Measurements from ENCODE around the gene MPPED1.

Gene MPPED1

DNA sequence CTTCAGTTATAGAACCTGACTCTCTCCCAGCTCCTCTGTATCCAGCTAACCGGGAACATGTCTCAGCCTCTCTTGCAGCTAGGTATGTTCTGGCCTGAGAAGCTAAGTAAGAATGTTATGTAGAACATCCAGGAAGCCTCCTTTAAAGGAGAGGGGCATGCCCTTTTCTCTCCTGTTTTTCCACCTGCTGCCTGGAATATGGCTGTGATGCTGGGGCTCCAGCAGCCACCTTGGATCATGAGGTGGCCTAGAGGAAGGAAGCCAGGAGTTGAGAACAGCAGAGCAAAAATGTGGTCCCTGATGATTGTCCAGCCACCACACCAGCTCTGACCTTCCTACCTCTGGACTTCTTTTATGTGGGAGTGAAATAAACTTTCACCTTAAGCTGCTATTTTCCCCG lies 117.6 kb downstream of the MPPED1 start:
- H3K4me3 ChIP-seq (ENCODE audit: control insufficient read depth, low read depth, low read length): no peak overlapping the region
- TF ChIP-seq, protein P1, sequence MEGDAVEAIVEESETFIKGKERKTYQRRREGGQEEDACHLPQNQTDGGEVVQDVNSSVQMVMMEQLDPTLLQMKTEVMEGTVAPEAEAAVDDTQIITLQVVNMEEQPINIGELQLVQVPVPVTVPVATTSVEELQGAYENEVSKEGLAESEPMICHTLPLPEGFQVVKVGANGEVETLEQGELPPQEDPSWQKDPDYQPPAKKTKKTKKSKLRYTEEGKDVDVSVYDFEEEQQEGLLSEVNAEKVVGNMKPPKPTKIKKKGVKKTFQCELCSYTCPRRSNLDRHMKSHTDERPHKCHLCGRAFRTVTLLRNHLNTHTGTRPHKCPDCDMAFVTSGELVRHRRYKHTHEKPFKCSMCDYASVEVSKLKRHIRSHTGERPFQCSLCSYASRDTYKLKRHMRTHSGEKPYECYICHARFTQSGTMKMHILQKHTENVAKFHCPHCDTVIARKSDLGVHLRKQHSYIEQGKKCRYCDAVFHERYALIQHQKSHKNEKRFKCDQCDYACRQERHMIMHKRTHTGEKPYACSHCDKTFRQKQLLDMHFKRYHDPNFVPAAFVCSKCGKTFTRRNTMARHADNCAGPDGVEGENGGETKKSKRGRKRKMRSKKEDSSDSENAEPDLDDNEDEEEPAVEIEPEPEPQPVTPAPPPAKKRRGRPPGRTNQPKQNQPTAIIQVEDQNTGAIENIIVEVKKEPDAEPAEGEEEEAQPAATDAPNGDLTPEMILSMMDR (conservative IDR thresholded peaks at IDR 0.05; ENCODE audit: control insufficient read depth, insufficient read depth, low read depth, low read length): no peak
- no peak for DNase-seq (ENCODE audit: low read depth)

DNA sequence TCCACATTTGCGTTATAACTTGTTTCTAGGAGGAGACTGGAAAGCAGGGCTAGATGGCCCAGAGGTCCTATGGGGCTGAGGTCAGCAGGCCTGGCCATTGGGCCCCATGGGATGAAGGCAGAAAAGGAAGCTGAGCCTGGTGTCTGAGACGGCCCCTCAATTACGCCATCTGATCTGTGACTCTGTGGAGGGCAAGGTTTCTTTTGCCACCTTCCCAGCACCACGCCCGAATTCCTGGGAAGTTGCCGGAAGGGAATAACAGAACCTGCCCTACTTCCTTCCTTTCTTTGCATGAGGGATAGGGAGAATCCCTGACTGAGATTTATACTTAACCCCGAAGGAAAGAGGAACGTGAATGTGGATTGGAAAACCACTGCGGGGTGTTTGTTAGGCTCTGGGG lies 118.1 kb downstream of the MPPED1 start:
- no peak overlapping the region for H3K4me3 ChIP-seq (ENCODE audit: control insufficient read depth, low read depth, low read length)
- TF ChIP-seq, protein P1 (conservative IDR thresholded peaks at IDR 0.05; ENCODE audit: control insufficient read depth, insufficient read depth, low read depth, low read length): no peak
- DNase-seq (ENCODE audit: low read depth): no peak

DNA sequence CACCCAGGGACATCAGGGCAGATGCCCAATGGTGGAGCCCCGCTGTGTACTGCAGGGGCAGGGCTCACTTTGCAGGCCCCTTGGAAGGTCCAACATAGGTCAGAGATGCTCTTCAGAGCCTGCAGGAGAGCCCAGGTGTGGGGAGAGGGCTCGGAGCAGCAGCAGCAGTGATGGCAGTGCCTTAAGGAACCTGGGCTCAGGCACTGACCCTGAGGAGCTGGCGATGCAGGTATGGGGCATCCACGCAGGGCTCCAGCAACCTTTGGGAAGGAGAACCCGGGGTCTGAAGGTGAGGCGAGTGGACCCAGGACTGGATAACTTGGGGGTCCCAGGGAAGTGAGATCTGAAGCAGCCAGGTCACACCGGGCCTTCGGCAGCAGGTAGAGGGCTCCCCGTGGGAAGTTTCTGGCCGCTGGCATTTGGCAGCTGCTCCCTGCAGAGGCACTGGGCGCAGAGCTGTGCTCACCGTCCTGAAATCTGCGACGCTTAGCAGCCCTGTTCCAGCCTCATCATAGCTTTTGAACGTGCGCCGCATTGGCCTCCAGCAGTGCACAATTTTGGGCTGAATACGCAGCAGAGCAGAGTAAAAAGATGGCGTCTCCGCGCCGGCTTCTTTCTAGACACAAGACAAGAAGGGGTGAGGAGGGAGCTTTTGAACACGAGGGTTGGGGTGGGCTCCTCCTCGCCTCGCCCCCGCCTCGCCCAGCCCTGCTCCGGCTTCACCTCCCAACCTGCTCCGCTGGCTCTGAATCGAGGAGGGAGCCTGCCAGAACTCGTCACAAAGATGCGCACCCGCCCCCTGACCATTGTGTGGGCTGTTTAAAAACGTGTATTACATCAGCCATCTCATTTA lies 118.8 kb downstream of the MPPED1 start:
- no peak for DNase-seq (ENCODE audit: low read depth)
- no peak overlapping the region for H3K4me3 ChIP-seq (ENCODE audit: control insufficient read depth, low read depth, low read length)
- TF ChIP-seq, protein P1 (conservative IDR thresholded peaks at IDR 0.05; ENCODE audit: control insufficient read depth, insufficient read depth, low read depth, low read length): no peak

DNA sequence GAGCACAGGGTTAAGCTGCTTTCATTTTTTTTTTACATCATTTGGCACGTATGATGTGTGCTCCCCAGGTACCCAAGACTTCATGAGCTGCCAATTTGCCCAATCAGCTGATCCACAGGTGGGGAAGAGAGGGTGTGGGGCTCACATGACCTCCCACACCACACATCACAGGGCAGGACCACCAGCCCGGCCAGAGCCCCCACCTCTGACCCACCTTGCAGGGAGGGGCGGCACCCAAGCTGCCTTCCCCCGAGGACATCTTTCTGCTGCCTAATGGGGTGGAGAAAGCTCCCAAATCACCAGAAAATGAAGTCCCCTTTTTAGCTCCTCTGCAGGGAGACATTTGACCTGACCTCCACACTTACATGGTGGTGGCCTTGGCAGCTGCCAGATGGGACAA lies 119.8 kb downstream of the MPPED1 start:
- no peak overlapping the region for H3K4me3 ChIP-seq (ENCODE audit: control insufficient read depth, low read depth, low read length)
- no peak for DNase-seq (ENCODE audit: low read depth)
- TF ChIP-seq, protein P1 (conservative IDR thresholded peaks at IDR 0.05; ENCODE audit: control insufficient read depth, insufficient read depth, low read depth, low read length): no peak

DNA sequence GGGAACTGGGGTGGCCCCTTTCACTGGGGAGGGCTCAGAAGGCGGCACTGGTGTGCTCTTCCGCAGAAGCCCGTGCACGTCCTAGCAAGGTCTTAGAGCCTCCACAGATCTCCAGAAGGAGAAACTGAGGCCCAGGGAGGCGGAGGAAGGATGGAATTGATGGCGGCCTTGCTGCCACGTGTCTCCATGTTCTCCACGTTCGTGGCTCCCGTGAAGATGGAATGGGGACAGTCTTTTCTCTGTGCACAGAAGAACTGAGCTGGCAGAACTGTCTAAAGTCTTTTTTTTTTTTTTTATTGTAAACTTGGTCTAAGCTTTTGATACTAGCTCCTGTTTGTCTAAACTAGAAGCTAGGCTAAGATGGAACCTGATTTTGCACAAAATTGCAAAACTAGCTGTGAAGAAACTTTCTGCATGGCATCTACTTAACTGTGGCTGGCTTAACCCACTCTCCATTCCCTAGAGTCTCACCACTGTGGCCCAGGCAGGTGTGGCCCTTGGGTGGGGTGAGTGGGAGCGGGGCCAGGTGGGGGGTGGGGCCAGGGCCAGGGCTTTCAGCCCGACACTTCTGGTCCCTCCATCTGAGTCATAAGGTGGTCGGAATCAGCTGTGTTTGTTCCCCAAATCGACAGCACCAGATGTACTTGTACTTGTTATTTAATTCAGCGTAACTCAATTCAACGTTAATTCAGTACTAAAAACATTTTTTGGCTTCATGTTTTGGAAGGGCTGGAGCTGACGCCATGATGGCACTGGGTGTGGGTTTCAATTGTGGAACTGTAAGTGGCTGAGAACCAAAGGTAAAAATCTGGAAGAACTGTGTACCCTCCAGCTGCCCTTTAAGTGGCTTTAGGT lies 120.7 kb downstream of the MPPED1 start:
- TF ChIP-seq, protein P1 (conservative IDR thresholded peaks at IDR 0.05; ENCODE audit: control insufficient read depth, insufficient read depth, low read depth, low read length): no peak
- no peak for DNase-seq (ENCODE audit: low read depth)
- no peak overlapping the region for H3K4me3 ChIP-seq (ENCODE audit: control insufficient read depth, low read depth, low read length)

DNA sequence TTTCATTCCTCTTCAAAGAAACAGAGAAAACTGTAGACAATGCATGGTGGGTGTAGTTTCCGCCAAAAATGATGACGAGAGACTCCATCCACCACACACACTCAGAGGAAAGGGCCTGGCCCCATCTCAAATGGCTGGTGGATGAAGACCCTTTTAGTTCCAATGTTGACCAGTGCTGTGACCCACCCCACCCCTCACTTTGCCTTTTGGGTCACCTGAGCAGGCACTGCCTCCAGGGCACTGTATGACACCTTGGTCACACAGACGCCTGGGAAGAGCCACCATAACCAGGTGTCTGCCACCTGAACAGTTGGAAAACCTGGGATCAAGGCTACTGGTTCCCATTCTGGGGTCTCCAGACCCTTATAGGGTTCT lies 121.3 kb downstream of the MPPED1 start:
- DNase-seq (ENCODE audit: low read depth): no peak
- TF ChIP-seq, protein P1 (conservative IDR thresholded peaks at IDR 0.05; ENCODE audit: control insufficient read depth, insufficient read depth, low read depth, low read length): no peak

More for the DNA sequence above, 121.3 kb downstream of the MPPED1 start:
- H3K4me3 ChIP-seq (ENCODE audit: control insufficient read depth, low read depth, low read length): no peak overlapping the region

All from fibroblast of mammary gland (primary cell).